M059J (cell line): ENCODE data around the gene FAH. TPM values are rescaled to one million over a fixed set of nuclear protein-coding genes. Genes with fewer than 3 reads are reported as not detected.
A peak's percentile ranks its signal among the peaks of the same experiment; 100 is the strongest.
"Not testable (repeated sequence)": the region's sequence is repeated elsewhere in the genome, so short reads cannot be mapped to it uniquely, and the experiment has no call there.

Experiments used
- DNase-seq: peaks from one replicate; pipeline ENCODE4 v3.0.0-alpha.2; 2012; ENCODE audit warnings: low read depth
- total RNA-seq: library from RNA; depleted of rRNA; stranded (reverse); fragments of >200 nt; shearing (Covaris generic); gene quantifications from 2 replicates; pipeline ENCODE4 v1.2.3, GENCODE V29; 2014; rRNA removed

Gene FAH
- 40.4 and 50.0 TPM in 2 replicates for total RNA-seq

- peak; percentile 67 for DNase-seq
Observed at GRCh38 chr15:80152896-80153876, at the start of gene FAH. TSS of gene FAH (plus strand) at chr15:80152999. CDS start at chr15:80153055, 56 bp downstream.

DNA sequence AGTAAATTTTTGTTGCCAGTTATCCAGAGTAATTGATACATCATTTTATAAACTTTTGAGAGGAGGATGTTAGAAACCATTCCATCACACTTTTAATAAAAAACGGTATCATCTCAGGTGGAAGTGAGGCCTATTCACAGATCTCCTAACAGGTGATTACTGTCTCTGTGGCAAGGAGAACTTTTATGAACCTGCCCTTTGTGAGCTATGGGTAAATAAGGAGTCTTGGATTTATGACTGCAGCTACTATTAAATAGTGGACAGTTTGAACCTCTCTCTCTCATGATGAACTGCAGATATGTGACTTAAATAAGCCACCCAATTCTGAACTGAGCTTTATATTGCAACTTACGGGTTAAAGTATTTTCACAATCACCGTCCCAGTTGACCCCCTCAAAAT, 47.6 kb upstream of the FAH start:
- DNase-seq: no peak

DNA sequence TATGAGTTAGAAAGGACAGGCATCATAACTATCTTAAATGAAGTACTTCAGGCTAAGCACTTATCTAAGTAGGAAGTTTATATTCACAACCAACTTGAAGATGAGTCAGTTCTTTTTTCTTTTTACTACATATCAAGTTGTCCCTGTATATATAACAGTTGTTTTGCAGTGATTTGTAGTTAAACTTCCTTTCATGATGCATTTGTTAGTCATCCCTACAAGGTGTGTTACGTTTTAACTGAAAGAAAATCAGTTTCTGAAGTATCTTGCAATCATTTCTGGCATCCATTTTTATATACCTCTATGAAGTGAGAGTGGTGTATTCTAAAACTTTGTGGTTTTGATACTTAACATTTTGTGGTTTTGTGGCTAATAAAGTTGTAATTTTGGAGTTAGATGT, 47.2 kb upstream of the FAH start:
- peak; percentile 81 for DNase-seq

DNA sequence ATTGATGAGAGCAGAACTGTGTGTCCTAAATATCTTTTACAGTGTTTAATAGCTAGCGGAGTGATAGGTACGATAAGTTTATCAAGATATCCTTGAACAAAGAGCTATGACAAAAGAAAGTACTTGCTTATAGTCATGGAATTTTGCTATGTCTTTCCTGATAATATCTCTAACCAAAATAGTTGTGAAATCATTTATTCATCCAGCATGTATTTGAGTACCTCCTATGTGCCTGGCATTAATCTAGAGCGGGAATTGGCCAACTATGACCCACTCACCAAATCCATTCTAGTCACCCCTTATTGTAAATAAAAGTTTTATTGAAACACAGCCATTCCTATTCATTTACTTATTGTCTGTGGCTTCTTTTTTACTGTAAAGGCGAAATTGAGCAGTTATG, 46.7 kb upstream of the FAH start:
- peak; percentile 64 for DNase-seq

- DNase-seq: no peak
Observed at GRCh38 chr15:80107204-80107603, 45.6 kb upstream of the FAH start.

DNA sequence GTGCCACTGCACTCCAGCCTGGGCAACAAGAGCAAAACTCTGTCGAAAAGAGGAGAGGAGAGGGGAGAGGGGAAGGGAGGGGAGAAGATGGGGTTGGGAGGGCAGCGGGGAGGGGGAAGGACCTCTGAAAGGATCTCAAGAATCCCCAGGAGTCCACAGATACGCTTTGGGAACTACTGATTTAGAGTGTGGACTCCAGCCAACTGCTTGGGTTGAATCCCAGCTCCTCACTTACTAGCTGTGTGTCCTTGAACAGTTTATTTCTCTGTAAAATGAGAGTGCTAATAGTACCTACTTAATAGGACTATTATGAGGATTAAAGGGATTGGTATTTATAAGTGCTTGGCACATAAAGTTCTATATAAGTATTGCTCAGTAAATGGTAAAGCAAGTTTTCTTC, 45.0 kb upstream of the FAH start:
- no peak for DNase-seq

GRCh38 chr15:80109388-80109787, 43.4 kb upstream of the FAH start:
- DNase-seq: no peak

- DNase-seq: no peak
Observed at GRCh38 chr15:80110920-80111319, 41.9 kb upstream of the FAH start.

DNA sequence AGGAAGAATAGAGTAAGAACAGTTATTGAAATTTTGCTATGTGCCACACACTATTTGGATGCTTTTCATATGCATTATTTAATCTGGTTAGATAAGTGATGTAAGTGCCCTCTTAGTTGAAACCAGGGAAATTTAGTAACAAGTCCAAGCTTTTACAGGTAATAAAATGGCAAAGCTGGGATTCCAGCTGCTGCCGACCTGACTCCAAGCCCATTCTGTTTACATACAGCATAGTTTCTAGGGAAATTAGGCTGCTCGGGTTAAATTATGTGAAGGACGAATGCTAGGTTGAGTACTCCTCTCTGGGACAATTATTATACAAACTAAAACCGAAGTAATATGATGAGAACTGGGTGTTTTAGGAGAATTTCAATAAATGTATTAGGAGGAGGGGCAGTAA, 38.7 kb upstream of the FAH start:
- no peak for DNase-seq

GRCh38 chr15:80115021-80115420, 37.8 kb upstream of the FAH start:
- no peak for DNase-seq

DNA sequence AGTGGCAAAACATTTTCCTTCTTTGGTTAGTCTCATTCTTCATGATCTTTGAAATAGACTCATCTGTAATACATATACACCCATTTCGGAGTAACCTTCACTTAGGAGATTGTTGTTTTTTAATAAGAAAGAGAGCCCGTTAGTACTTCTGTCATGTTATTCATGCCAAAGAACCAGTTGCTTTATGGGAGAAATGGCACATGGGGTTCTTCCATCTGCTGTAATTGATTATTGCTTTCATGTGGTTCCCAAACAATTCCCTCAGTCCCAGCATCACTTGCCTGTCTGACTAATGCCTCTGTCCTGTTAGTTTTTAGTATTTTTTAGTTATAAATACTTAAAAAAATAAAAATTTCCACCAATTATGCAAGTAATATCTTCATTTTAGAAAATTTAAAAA, 33.8 kb upstream of the FAH start:
- no peak for DNase-seq

DNA sequence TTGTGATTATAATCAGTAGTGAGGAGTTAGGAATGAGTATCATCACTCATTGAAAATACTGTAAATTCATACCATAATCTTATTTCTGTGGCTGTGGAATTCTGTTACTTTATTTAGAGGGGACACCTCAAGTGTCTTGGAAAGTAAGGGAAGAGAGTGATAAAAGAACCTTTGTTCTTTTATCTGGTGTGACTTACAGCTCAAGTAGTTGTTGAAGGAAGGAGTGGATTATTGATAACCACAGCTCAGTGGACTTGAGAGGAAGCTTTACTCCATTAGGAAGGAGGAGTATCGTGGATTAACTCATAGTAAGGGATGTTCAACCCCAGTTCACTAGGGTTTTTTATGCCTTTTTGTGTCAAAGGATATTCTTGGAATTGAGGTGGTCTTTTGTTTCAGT, 32.2 kb upstream of the FAH start:
- no peak for DNase-seq

DNA sequence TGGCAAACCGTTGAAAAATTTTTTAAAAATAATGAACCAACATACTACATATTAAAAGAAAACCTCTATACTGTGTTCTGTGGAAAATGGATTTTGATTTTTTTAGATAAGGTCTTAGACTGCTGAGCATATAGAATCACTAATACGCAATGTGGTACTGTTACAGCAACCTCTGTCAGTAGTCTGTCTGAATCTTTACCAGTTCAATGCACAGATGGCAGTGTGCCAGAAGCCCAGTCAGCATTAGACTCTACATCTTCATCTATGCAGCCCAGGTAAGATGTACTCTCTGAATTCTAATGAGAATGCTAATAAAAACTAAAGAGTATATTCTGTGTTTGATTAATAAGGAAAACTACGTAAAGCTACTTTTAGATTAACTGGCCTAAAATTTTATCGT, 31.3 kb upstream of the FAH start:
- DNase-seq: no peak

DNA sequence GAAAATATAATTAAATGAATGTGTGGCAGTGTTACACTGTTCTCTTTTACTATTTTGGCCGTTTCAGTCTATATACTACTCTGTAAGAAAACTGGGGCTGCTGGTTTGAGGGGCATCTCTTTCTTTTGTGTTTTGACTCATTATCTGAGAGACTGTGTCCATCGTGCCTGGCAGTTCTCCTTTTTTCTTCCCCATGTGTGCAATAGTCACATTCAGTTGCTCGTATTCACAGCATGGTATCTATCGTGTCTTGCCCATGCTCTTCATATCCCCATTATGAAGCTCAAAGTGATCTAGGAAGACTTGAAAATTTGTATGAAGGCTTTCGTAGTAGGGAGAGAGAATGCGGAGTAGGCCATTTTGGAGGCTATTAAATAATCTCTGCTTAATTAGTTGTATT, 29.8 kb upstream of the FAH start:
- DNase-seq: no peak

DNA sequence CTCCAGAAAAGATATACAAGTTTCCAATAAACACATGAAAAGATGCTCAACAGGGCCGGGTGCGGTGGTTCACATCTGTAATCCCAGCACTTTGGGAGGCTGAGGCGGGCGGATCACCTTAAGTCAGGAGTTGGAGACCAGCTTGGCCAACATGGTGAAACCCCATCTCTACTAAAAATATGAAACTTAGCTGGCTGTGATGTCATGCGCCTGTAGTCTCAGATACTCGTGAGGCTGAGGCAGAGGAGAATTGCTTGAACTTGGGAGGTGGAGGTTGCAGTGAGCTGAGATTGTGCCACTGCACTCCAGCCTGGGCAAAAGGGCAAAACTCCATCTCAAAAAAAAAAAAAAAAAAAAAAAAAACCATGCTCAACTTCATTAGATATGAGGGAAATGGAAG, 25.5 kb upstream of the FAH start:
- not testable (repeated sequence) for DNase-seq

GRCh38 chr15:80127911-80128310, 24.9 kb upstream of the FAH start:
- no peak for DNase-seq

GRCh38 chr15:80132382-80132781, 20.4 kb upstream of the FAH start:
- DNase-seq: no peak

DNA sequence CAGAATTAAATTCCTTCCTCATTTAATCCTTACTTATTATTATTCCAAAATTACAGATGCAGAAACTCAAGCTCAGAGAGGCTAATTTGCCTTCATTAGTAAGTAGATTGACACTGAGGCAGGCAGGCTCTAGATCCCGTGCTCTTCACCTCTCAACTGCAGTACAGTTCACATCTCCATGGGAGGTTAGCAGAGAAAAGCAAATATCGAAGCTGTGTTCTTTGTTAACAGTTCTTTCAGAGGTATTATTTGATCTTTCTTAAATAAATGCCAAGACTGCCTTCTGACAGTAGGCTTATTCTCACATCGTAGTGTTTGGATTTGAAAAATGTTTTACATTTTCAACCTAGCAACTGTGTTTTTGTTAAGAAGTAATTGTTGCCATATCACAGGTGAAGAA, 15.9 kb upstream of the FAH start:
- no peak for DNase-seq

- no peak for DNase-seq
Observed at GRCh38 chr15:80138961-80139360, 13.8 kb upstream of the FAH start.

DNA sequence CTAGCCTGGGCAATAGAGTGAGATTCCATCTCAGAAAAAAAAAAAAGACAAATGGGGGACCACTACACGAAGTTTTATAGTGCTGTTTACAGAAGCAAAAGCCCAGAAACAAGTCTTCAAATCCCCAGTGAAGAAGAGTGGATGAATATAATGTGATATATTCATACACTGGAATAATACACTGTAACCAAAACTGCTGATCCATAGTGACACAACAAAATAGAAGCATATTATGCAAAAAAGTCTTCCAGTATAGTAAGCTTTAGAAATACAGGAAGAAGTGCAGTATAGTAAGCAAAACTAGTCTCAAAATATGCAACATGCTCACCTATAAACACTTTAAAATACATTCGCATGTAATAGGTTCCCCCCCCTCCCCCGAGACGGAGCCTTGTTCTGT, 11.9 kb upstream of the FAH start:
- no peak for DNase-seq

- DNase-seq: no peak
Observed at GRCh38 chr15:80141916-80142598, 10.7 kb upstream of the FAH start.

- DNase-seq: no peak
Observed at GRCh38 chr15:80142646-80143045, 10.2 kb upstream of the FAH start.

DNA sequence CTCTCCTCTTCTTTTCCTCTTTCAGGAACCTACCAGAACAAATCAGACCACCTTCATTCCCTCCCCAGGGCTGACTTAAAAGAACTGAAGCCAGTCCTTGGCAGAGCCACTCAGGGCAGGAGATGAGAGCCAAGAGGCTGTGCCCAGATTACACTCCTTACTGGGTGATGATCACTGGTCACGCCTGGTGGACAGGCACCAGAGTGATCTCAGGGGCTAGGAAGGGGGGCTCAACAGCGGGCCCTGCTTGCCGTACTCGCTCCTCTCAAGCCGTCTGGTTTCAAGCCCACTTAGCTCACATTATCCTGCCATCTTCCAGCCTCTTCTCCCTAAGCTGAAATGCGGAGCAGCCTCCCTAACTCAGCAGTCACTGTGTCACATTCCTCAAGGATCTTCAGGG, 1.7 kb upstream of the FAH start:
- no peak for DNase-seq
